ENCODE results near the gene ZNF774.
A peak's percentile ranks its signal among the peaks of the same experiment; 100 is the strongest.

The ZNF774 gene

DNA sequence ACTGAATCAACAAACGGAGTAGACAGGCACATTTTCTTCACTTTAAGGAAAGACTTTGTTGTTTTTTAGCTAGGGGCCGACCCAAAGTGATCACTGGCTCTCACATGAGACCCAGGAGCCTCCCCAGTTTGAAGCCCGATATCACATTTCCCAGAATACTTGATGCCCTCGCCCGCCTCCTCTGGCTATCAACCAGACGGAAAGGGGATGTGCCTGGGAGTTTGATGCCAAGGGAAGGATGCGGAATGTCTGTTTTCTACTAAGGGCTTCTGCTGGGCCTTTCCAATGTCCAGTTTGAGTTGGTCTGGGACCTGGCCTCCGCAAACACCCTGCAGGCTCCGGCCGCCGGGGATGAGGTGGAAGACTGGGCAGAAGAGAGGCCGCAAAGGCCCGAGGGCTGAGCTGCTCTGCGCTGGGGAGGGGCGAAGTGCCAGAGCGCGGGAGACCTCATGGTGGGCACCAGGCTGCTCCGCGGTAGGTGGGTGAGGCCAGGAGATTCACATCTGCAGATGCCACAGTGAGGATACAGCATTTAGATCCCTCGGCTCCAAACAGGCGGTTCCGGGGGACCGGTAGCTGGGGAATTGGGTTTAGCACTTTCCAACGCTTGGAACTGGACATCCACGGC is 491 bp upstream of the ZNF774 start:
- peak overlapping the region; percentile 87 for H3K4me3 ChIP-seq (ENCODE audit: control insufficient read depth, low read depth, low read length)
- no peak for DNase-seq (ENCODE audit: low read depth)
- TF ChIP-seq CTCF (conservative IDR thresholded peaks at IDR 0.05; ENCODE audit: control insufficient read depth, insufficient read depth, low read depth, low read length) = no peak

DNA sequence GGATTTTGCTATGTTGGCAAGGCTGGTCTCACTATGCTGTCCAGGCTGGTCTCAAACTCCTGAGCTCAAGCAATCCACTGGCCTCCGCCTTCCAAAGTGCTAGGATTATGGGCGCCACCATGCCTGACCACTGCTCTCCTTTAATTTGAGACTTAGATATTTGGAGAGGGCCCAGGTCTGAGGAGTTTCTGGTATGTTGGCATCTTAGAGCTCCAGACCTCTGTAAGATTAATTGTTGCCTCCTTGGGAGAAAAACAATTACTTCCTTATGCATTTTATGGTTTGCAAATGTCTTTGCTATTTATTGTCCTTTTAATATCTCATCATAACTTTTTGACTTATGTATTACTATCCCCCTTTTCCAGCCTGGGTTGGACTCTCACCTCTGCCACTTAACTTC is 2.9 kb downstream of the ZNF774 start:
- TF ChIP-seq CTCF (conservative IDR thresholded peaks at IDR 0.05; ENCODE audit: control insufficient read depth, insufficient read depth, low read depth, low read length) = no peak
- H3K4me3 ChIP-seq (ENCODE audit: control insufficient read depth, low read depth, low read length) = no peak overlapping the region
- no peak for DNase-seq (ENCODE audit: low read depth)

GRCh38 chr15:90358124-90359033 is 6.3 kb downstream of the ZNF774 start:
- TF ChIP-seq CTCF (conservative IDR thresholded peaks at IDR 0.05; ENCODE audit: control insufficient read depth, insufficient read depth, low read depth, low read length) = no peak
- peak; percentile 74 for DNase-seq (ENCODE audit: low read depth)
- H3K4me3 ChIP-seq (ENCODE audit: control insufficient read depth, low read depth, low read length) = no peak overlapping the region

DNA sequence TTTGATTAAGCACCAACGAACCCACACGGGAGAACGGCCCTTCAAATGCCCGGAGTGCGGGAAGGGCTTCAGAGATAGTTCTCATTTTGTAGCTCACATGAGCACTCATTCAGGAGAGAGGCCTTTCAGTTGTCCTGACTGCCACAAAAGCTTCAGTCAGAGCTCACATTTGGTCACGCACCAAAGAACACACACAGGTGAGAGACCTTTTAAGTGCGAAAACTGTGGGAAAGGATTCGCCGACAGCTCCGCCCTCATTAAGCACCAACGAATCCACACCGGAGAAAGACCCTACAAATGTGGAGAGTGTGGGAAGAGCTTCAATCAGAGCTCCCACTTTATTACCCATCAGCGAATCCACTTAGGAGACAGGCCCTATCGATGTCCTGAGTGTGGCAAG is 8.7 kb downstream of the ZNF774 start:
- no peak overlapping the region for H3K4me3 ChIP-seq (ENCODE audit: control insufficient read depth, low read depth, low read length)
- TF ChIP-seq CTCF (conservative IDR thresholded peaks at IDR 0.05; ENCODE audit: control insufficient read depth, insufficient read depth, low read depth, low read length) = no peak
- DNase-seq (ENCODE audit: low read depth) = no peak

GRCh38 chr15:90362936-90363212 is 10.8 kb downstream of the ZNF774 start:
- H3K4me3 ChIP-seq (ENCODE audit: control insufficient read depth, low read depth, low read length) = no peak overlapping the region
- DNase-seq (ENCODE audit: low read depth) = peak; percentile 92
- no peak for TF ChIP-seq CTCF (conservative IDR thresholded peaks at IDR 0.05; ENCODE audit: control insufficient read depth, insufficient read depth, low read depth, low read length)

- H3K4me3 ChIP-seq (ENCODE audit: control insufficient read depth, low read depth, low read length) = no peak overlapping the region
- peak; percentile 46 for DNase-seq (ENCODE audit: low read depth)
- no peak for TF ChIP-seq CTCF (conservative IDR thresholded peaks at IDR 0.05; ENCODE audit: control insufficient read depth, insufficient read depth, low read depth, low read length)
These were observed 12.2 kb downstream of the ZNF774 start for GRCh38 chr15:90364251-90364650.

Measured in fibroblast of mammary gland (primary cell).